Keratinocyte (primary cell): ENCODE results near the gene ALDH1A3.

ENCODE experiments used
- EZH2 ChIP-seq: IDR thresholded peaks from one replicate; pipeline ENCODE4 v1.6.1; 2012; ENCODE audit warnings: inconsistent platforms, mild to moderate bottlenecking, low read length, moderate library complexity
- TF ChIP-seq, protein P1 (sequence below), 3 experiments: IDR thresholded peaks in 1 of 3; conservative IDR thresholded peaks in 1 of 3; optimal IDR thresholded peaks in 1 of 3; 2 replicates in 2 of 3; 3 replicates in 1 of 3; pipeline versions ENCODE3 to v1.5.1; 2011; ENCODE audit warnings: low read length in 3 of 3, mild to moderate bottlenecking in 3 of 3, moderate library complexity in 2 of 3, control low read depth in 1 of 3, inconsistent platforms in 1 of 3; ENCODE audit not compliant: insufficient read depth in 2 of 3; ENCODE audit errors: extremely low read depth in 1 of 3

- TF ChIP-seq, protein P1, sequence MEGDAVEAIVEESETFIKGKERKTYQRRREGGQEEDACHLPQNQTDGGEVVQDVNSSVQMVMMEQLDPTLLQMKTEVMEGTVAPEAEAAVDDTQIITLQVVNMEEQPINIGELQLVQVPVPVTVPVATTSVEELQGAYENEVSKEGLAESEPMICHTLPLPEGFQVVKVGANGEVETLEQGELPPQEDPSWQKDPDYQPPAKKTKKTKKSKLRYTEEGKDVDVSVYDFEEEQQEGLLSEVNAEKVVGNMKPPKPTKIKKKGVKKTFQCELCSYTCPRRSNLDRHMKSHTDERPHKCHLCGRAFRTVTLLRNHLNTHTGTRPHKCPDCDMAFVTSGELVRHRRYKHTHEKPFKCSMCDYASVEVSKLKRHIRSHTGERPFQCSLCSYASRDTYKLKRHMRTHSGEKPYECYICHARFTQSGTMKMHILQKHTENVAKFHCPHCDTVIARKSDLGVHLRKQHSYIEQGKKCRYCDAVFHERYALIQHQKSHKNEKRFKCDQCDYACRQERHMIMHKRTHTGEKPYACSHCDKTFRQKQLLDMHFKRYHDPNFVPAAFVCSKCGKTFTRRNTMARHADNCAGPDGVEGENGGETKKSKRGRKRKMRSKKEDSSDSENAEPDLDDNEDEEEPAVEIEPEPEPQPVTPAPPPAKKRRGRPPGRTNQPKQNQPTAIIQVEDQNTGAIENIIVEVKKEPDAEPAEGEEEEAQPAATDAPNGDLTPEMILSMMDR (optimal IDR thresholded peaks at IDR 0.05 in 1 of 3, IDR thresholded peaks at IDR 0.05 in 1 of 3, conservative IDR thresholded peaks at IDR 0.05 in 1 of 3; ENCODE audit: extremely low read depth in 1 of 3, insufficient read depth in 2 of 3, low read length in 3 of 3): no peak
- no peak for TF ChIP-seq EZH2
These were observed 19.2 kb downstream of the ALDH1A3 start for GRCh38 chr15:100898661-100899462.
